GM18861 (cell line): ENCODE data around the gene TRPM7.
"Not testable (repeated sequence)": the region's sequence is repeated elsewhere in the genome, so short reads cannot be mapped to it uniquely, and the experiment has no call there.

ENCODE experiments used
- ATAC-seq: cut with Tn5 transposase; IDR thresholded peaks from one replicate; pipeline ENCODE4 v1.9.1; 2021; ENCODE audit not compliant: unreplicated experiment

The TRPM7 gene

DNA sequence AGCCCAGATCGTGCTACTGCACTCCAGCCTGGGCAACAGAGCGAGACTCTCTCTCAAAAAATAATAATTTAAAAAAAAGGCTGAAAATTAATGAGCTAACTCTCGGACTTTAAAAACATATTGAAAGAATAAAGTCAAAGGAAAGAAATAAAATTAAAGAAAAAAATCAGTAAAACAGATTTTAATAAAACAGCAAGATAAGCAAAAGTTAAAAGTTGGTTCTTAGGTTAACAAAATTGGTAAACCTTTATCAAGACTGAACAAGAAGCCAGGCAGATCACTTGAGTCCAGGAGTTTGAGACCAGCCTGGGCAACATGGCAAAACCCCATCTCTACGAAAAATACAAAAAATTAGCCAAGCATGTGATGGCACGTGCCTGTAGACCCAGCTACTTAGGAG lies 20.7 kb downstream of the TRPM7 start:
- no peak for ATAC-seq

DNA sequence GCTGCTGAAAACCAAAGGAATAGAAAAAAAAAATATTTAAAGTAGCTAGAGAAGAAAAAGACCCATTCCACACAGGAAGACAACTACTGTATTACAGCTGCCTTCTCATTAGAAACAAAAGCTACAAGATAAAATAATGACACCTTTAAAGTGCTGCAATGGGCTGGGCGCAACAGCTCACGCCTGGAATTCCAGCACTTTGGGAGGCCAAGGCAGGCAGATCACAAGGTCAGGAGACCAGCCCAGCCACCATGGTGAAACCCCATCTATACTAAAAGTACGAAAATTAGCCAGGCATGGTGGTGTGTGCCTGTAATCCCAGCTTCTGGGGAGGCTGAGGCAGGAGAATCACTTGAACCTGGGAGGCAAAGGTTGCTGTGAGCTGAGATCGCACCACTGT lies 31.0 kb downstream of the TRPM7 start:
- ATAC-seq, result no peak

DNA sequence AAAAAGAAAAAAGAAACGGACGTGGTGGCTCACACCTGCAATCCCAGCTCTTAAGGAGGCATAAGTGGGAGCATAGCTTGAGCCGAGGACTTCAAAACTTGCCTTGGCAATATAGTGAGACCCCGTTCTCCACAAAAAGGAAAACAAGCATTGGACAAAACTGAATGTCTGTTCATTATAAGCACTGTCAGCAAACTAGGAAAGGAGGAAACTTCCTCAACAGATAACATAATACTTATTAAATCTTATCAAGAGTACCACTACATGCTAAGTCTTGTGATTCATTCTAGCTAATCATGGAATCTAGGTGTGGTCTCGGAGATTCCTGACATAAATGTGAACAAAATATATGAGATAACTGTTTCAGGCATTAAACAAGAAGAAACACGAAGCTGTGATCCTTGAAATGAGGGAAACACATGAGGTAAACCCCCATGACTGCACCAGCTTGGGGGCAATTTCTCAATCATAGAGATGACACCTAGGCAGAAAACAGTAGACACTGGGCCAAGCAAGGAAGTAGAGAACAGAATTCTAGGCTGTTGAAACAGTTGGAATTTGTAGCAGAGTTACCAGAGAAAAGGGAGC lies 33.3 kb downstream of the TRPM7 start:
- ATAC-seq, result no peak

DNA sequence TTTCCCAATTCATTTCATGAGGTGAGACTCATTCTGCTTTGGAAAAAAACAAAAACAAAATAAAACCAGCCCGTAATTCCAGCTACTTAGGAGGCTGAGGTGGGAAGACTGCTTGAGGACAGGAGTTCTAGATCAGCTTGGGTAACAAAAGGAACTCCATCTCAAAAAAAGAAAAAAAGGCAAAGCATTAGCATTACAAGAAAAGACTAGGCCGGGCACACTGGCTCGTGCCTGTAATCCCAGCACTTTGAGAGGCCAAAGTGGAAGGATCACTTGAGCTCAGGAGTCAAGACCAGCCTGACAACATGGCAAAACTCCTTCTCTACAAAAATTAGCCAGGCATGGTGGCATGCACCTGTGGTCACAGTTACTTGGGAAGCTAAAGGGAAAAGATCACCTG lies 33.9 kb downstream of the TRPM7 start:
- ATAC-seq, result no peak

DNA sequence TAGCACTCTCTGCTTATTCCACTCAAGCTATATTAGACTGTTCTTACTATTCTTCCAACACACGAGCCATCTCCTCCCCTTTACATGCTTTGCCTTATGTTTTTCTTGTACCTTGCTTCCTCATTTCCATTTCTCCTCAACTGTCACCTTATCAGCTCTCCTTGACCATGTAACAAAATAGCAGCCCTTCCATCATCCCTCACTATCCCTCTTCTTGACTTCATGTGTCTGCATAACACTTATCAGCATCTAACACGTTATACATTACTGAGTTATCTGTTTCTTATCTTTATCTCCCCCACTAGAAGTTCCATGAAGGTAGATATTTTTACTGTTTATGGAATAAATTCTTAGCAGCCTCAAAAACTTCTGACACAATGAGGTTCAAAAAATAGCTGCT lies 45.3 kb downstream of the TRPM7 start:
- no peak for ATAC-seq

DNA sequence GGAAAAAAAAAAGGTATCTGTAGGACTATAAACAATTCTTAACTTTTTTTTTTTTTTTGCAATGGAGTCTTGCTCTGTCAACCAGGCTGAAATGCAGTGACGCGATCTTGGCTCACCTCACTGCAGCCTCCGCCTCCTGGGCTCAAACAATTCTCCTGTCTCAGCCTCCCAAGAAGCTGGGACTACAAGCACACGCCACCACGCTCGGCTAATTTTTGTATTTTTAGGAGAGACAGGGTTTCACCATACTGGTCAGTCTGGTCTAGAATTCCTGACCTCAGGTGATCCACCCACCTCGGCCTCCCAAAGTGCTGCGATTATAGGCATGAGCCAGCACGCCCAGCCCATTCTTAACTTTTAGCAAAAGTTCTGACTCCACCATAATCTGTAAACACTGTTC lies 50.5 kb downstream of the TRPM7 start:
- no peak for ATAC-seq

DNA sequence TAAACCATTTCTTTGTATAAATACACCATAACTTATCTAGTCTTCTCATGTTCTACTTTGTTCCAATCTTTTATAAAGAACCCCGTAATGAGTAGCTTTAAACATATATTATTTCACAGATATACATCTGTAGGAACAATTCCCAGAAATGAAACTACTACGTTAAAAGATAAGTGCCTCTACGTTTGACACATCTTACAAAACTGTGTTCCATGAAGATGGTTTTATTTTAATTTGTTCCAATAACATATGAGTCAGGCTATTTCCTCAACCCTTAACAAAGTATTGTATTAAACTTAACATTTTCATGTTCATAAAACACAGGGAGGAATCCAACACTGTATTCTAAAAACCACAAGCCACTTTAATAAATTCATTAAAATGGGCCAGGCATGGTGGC lies 52.9 kb downstream of the TRPM7 start:
- no peak for ATAC-seq

DNA sequence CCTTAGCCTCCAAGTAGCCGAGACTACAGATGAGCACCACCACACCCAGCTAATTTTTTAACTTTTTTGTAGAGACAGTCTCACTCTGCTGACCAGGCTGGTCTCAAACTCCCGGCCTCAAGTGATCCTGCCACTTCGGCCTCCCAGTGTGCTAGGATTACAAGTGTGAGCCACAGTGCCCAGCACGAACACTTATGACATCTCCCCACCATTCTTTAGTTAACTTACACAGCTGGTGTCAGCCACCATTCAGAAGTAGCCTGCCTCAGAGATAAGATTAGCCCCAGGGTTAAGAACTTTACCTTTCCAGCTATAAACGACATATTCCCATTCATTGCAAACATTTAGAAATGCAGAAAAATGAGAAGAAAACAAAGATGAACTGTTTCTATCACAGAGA lies 58.2 kb downstream of the TRPM7 start:
- no peak for ATAC-seq

DNA sequence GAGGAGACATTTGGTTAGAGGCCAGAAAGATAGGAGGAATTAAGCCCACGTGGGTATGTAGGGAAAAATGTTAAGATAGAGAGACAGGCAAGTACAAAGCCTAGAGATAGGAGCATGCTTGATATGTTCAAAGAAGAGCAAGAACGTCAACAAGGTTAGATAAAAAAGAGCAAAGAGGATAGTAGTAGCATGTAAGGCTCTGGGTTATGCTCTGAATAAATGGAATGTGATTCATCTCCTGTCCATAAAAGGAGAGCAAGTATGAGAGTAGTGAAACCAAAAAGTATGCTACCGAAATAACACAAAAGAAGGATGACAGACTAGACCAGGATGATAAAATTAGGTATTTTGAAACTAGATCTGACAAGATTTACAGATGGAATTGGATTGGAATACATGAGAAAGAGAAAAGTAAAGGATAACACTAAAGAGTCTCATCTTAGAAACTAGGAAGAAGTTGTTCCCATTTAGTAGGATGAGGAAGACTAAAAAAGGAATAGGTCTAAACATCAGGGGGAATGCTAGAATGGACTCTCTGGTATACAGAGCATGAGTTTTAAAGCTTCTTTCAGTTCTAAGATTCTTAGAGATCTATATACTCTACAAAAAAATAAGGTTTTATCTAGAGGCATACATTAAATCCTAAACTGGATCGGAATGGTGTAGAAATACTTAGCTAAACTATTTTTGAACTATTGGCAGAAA lies 59.1 kb downstream of the TRPM7 start:
- no peak for ATAC-seq

DNA sequence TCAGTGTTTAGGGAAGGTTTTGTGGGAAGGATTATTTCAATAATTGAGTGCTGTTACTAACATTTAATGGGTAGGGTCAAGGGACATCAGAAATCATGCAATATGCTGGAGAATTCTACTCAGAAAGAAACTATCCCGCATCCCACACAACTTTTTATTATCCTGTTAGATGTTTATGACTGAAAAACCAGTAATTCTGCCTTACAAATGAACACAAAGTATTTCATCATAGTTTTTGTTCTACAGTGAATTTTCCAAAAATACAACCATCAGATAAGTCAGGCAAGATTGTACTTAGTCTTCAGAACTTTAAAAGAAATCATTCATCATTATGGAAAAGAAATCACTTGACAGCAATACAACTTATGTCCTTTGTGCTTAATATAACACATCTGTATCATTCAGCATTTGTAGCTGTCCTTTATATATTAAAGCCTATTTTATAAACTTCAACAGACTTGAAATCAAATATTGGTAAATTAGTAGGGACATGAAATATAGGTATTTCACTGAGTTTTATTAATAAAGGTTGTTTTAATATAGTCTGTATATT lies 61.9 kb downstream of the TRPM7 start:
- ATAC-seq, result no peak

DNA sequence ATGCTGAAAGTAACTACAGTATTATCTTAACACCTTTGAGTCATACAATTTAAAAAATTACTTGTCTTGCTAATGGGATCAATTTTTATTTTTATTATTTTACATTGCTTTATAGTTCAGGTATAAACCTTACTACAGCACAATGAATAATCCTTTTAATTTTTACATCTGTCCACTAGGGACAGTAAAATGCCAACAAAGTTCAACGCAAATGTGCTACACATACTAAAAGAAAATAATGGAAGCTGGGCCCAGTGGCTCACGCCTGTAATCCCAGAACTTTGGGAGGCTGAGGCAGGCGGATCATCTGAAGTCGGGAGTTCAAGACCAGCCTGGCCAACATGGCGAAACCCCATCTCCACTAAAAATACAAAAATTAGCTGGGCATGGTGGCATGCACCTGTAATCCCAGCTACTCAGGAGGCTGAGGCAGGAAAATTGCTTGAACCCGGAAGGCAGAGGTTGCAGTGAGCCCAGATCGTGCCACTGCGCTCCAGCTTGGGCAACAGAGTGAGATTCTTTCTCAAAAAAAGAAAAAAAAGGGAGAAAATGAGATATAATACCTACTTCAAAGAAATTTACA lies 64.1 kb downstream of the TRPM7 start:
- ATAC-seq, result not testable (repeated sequence)

DNA sequence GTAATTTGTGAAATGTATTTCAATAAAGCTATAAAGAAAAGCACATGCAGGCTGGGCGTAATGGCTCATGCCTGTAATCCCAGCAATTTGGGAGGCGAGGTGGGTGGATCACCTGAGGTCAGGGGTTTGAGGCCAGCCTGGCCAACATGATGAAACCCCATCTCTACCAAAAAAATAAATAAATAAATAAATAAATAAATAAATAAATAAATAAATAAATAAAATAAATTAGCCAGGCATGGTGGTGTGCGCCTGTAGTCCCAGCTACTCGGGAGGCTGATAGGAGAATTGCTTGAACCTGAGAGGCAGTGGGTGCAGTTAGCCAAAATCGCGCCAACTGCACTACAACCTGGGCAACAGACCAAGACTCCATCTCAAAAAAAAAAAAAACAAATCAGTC lies 69.6 kb downstream of the TRPM7 start:
- not testable (repeated sequence) for ATAC-seq

DNA sequence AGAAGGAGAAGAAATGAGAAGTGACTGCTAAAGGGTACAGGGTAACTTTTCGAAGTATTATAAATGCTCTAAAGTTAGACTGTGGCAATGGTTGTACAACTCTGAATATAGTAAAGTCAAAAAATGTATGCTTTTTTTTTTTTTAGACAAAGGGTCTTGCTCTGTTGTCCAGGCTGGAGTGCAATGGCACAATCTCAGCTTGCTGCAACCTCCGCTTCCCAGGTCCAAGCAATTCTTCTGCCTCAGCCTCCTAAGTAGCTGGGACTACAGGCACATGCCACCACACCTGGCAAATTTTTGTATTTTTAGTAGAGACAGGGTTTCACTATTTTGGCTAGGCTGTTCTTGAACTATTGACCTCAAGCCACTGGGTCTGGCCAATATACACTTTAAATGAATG lies 70.0 kb downstream of the TRPM7 start:
- ATAC-seq, result not testable (repeated sequence)

DNA sequence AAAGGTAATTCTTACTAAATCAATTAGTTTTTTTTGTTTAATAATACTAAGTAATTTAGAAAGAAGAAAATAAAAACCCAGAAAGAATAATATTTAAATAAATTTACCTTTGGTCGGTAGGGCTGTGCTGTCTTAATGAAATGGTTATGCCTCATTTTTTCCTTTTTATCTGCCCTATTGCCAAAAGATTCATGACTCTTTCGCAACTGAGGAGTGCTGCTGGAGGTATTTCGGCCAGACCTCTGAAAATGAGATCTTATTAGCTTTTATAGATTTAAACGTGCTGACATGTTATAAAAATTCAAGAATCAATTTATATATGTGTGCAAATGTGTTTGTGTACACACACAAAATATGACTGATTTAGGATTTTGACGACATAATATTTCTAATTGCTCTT lies 73.0 kb downstream of the TRPM7 start:
- ATAC-seq, result no peak

DNA sequence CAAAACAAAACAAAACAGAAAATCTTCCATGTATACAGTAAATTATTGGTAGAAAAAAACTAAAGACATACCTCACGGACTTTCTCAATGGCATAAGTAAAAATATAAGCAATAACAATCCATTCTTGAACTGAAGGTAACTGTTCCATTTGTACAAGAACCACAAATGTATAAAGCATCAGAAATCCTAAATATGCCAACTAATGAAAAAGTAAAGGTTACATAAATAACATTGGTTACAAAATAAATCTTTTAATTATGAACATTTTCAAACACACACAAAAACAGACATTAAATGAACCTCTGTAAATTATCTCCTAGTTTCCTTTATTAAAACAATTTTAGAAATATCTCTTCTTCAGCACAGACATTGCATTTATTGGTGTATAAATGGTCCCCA lies 79.5 kb downstream of the TRPM7 start:
- no peak for ATAC-seq

DNA sequence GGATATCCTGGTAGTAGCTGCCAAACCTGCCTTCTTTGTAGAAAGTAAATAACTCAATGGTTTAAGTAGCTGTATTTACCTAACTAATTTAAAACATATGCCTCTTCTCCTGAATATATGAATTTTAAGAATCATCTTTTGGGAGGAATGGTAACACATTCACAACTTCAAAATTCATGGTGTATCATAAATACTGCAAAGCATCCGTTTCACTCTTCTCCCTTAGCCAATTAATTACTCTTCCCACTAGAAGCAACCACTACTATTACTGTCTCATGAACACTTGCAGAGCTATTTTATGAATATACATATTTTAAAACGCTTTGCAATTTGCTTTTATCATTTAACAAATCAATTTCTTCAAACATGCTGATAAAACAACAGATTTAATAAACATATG lies 81.1 kb downstream of the TRPM7 start:
- ATAC-seq, result no peak

DNA sequence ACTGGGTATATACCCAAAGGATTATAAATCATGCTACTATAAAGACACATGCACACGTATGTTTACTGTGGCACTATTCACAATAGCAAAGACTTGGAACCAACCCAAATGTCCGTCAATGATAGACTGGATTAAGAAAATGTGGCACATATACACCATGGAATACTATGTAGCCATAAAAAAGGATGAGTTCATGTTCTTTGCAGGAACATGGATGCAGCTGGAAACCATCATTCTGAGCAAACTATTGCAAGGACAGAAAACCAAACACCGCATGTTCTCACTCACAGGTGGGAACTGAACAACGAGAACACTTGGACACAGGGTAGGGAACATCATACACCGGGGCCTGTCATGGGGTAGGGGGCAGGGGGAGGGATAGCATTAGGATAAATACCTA lies 84.6 kb downstream of the TRPM7 start:
- not testable (repeated sequence) for ATAC-seq

DNA sequence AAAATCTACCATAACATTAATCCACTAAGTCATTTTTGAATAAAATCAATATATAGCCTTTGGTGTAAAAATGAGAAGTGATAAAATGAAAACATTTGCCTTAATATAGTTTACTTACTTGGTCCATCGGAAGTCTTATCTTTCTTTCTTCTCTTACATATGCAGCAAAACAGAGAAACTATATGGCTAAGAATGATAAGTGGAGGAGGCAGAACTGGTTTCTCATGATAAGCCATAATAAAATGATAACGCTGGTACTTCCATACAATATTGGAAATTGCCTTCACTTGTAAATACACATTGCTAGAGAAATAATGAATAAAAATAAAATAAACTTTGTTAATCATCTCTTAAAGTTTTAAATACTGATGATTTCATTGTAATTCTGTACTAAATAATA lies 92.3 kb downstream of the TRPM7 start:
- no peak for ATAC-seq

DNA sequence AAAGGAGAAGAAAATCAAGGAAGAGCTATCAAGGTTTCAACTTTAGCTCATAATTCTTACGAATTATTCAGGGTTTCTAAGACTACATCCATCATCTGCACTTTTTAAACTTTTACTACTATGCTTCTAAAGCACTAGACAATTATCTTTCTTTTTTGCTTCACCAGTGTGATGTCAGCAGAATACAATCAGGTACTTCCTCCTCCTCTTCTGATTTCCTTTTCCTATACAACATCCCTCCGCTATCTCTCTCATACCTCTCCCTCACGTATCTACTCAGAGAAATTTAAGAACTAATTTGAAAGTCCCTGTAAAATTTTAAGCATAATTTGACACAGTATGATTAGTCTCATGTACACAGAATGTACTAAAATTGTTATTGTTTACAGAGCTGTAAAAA lies 92.8 kb downstream of the TRPM7 start:
- ATAC-seq, result no peak

DNA sequence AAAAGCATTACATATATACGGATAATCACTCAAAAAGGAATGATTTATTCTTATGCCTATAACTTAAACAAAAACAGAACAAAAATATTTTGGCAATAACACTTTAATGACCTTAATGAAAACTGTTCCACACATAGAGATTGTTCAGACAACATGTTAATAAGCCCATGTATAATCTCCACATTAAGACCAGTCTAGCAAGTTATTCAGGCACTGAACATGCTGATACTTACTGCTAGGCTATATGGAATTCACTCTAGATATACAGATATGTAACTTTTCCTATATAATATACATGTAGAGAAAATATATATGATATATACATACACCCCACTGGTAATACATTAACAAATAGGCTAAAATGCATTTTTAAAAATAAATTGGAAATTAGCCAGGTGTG lies 96.3 kb downstream of the TRPM7 start:
- ATAC-seq, result no peak

DNA sequence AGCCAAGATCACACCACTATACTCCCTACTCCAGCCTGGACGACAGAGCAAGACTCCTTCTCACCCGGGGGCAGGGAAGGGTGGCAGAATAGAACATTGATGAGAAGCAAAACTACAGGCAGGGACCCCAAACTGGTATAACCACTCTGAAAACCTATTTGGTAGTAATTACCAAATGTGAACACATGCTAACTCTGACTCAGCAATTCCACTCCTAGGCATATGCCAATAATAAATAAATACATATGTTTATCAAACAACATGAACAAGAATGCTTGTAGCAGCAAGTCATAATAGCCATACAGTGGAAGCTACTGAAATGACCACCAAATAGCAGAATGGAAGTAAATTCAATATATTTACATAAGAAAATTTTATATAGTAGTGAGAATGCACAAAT lies 109.1 kb downstream of the TRPM7 start:
- no peak for ATAC-seq

DNA sequence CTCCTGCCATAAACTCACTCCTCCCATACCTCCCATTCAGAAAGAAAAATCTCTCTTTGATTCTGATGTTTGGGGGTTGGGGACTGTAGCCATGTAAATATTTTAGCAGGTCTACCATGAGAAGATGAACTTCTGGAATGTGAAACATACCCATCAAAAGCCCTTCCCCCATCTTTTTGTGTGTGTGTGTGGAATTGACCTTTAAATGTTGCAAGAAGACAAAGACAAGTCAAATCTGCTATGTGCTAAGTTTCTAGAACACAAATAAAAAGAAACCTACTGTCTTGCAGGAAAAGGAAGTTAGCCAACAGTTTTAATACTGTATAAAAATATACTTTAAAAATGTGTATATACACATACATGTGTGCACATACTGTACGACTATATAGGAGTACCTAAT lies 110.4 kb downstream of the TRPM7 start:
- no peak for ATAC-seq
